GM18873 (cell line): Measurements from ENCODE around the gene CHST15.

Experiments used
- ATAC-seq: cut with Tn5 transposase; IDR thresholded peaks from one replicate; pipeline ENCODE4 v1.9.1; 2021; ENCODE audit warnings: mild to moderate bottlenecking, moderate library complexity, moderate number of reproducible peaks; ENCODE audit not compliant: unreplicated experiment, low FRiP score

CHST15 gene

GRCh38 chr10:124092860-124093773, at the start of gene CHST15:
TSS of gene CHST15 (minus strand) at chr10:124093598. CDS start at chr10:124046212, 47,386 bp downstream.
- no peak for ATAC-seq

- no peak for ATAC-seq
These were observed 49.6 kb upstream of the CHST15 start for GRCh38 chr10:124142960-124143359.

GRCh38 chr10:124142006-124142739, 48.8 kb upstream of the CHST15 start:
- ATAC-seq, result no peak

GRCh38 chr10:124138883-124139348, 45.5 kb upstream of the CHST15 start:
- ATAC-seq, result no peak

- ATAC-seq, result no peak
These were observed 44.9 kb upstream of the CHST15 start for GRCh38 chr10:124138195-124138882.

GRCh38 chr10:124134251-124134893, 41.0 kb upstream of the CHST15 start:
- ATAC-seq, result no peak

- ATAC-seq, result no peak
These were observed 39.5 kb upstream of the CHST15 start for GRCh38 chr10:124132876-124133275.

GRCh38 chr10:124132306-124132705, 38.9 kb upstream of the CHST15 start:
- ATAC-seq, result no peak

- ATAC-seq, result no peak
These were observed 37.8 kb upstream of the CHST15 start for GRCh38 chr10:124131172-124131571.

GRCh38 chr10:124130198-124130900, 37.0 kb upstream of the CHST15 start:
- ATAC-seq, result no peak

GRCh38 chr10:124129471-124129870, 36.1 kb upstream of the CHST15 start:
- no peak for ATAC-seq

GRCh38 chr10:124128811-124129145, 35.4 kb upstream of the CHST15 start:
- no peak for ATAC-seq

- no peak for ATAC-seq
These were observed 34.8 kb upstream of the CHST15 start for GRCh38 chr10:124127965-124128810.

- no peak for ATAC-seq
These were observed 34.2 kb upstream of the CHST15 start for GRCh38 chr10:124127563-124127962.

GRCh38 chr10:124126983-124127385, 33.6 kb upstream of the CHST15 start:
- no peak for ATAC-seq

- no peak for ATAC-seq
These were observed 33.0 kb upstream of the CHST15 start for GRCh38 chr10:124126145-124126982.

GRCh38 chr10:124125305-124126116, 32.1 kb upstream of the CHST15 start:
- ATAC-seq, result no peak
